HepG2 (cell line): ENCODE data around the gene CDH1. TPM values are rescaled to one million over a fixed set of nuclear protein-coding genes. Genes with fewer than 3 reads are reported as not detected.

ENCODE experiments used
- AGO1 ChIP-seq: fragments of 200-400 bp; formaldehyde crosslinking; IDR thresholded peaks from 2 replicates; pipeline ENCODE4 v1.6.1; 2017; ENCODE audit warnings: mild to moderate bottlenecking, low read depth, low read length, moderate library complexity; ENCODE audit not compliant: poor library complexity, severe bottlenecking
- ARID5B ChIP-seq: IDR thresholded peaks from 2 replicates; pipeline ENCODE4 v1.4.0; 2020; ENCODE audit warnings: mild to moderate bottlenecking, missing genetic modification reagents
- EP300 ChIP-seq, 3 experiments: sonication (generic) in 1 of 3; formaldehyde crosslinking in 1 of 3; IDR thresholded peaks; 2 replicates each; pipeline versions ENCODE4 v1.5.1 to v1.6.1; 2011 to 2020; ENCODE audit warnings: low read depth in 2 of 3, low read length in 2 of 3, borderline replicate concordance in 1 of 3, improper control_type of control experiment in 1 of 3, mild to moderate bottlenecking in 1 of 3, missing genetic modification reagents in 1 of 3, moderate library complexity in 1 of 3
- KDM6A ChIP-seq: IDR thresholded peaks from 2 replicates; pipeline ENCODE4 v1.6.1; 2016; ENCODE audit warnings: low read depth
- KLF6 ChIP-seq: IDR thresholded peaks from 2 replicates; pipeline ENCODE4 v1.8.0; 2016; ENCODE audit warnings: missing biosample characterization, missing genetic modification reagents
- MIXL1 ChIP-seq: IDR thresholded peaks from 2 replicates; pipeline ENCODE4 v1.6.1; 2016
- NAIF1 ChIP-seq: sonication (generic); formaldehyde crosslinking; IDR thresholded peaks from 2 replicates; pipeline ENCODE4 v1.5.0; 2020; ENCODE audit warnings: mild to moderate bottlenecking, missing genetic modification reagents, borderline replicate concordance
- NFIC ChIP-seq: IDR thresholded peaks from 2 replicates; pipeline ENCODE4 v1.6.1; 2012; ENCODE audit warnings: mild to moderate bottlenecking, low read length, inconsistent platforms
- PAF1 ChIP-seq: IDR thresholded peaks from 2 replicates; pipeline ENCODE4 v1.6.1; 2016; ENCODE audit warnings: missing genetic modification reagents, missing compliant biosample characterization
- RBM39 ChIP-seq: fragments of 200-400 bp; formaldehyde crosslinking; IDR thresholded peaks from one replicate; pipeline ENCODE4 v1.6.1; 2018; ENCODE audit warnings: antibody characterized with exemption, mild to moderate bottlenecking, low read depth, low read length; ENCODE audit not compliant: poor library complexity, severe bottlenecking
- TRAFD1 ChIP-seq: sonication (generic); formaldehyde crosslinking; IDR thresholded peaks from 2 replicates; pipeline ENCODE4 v1.5.1; 2020; ENCODE audit warnings: missing genetic modification reagents, mild to moderate bottlenecking, borderline replicate concordance
- UBTF ChIP-seq: sonication (generic); formaldehyde crosslinking; IDR thresholded peaks from 2 replicates; pipeline ENCODE4 v1.4.0; 2020; ENCODE audit warnings: mild to moderate bottlenecking, missing genetic modification reagents
- ZBTB21 ChIP-seq: sonication (generic); formaldehyde crosslinking; IDR thresholded peaks from 2 replicates; pipeline ENCODE4 v1.4.0; 2020; ENCODE audit warnings: missing genetic modification reagents
- ZBTB7B ChIP-seq: sonication (generic); formaldehyde crosslinking; IDR thresholded peaks from 2 replicates; pipeline ENCODE4 v1.4.0; 2020; ENCODE audit warnings: missing genetic modification reagents
- ZNF138 ChIP-seq: sonication (generic); formaldehyde crosslinking; IDR thresholded peaks from 2 replicates; pipeline ENCODE4 v1.5.0; 2020; ENCODE audit warnings: mild to moderate bottlenecking, low read depth, missing genetic modification reagents
- ZNF703 ChIP-seq: sonication (generic); formaldehyde crosslinking; IDR thresholded peaks from 2 replicates; pipeline ENCODE4 v1.5.1; 2020; ENCODE audit warnings: missing genetic modification reagents, mild to moderate bottlenecking, moderate library complexity, borderline replicate concordance
- ZNF773 ChIP-seq: sonication (generic); formaldehyde crosslinking; IDR thresholded peaks from 2 replicates; pipeline ENCODE4 v1.4.0; 2020; ENCODE audit warnings: missing genetic modification reagents, borderline replicate concordance
- ZNF781 ChIP-seq: sonication (generic); formaldehyde crosslinking; IDR thresholded peaks from 2 replicates; pipeline ENCODE4 v1.5.1; 2020; ENCODE audit warnings: borderline replicate concordance, mild to moderate bottlenecking, missing genetic modification reagents; ENCODE audit errors: not compliant biosample characterization
- ZSCAN30 ChIP-seq: sonication (generic); formaldehyde crosslinking; IDR thresholded peaks from 2 replicates; pipeline ENCODE4 v1.5.0; 2020; ENCODE audit warnings: mild to moderate bottlenecking, missing genetic modification reagents
- polyA plus RNA-seq, 8 experiments: library from polyadenylated mRNA; depleted of rRNA in 3 of 8; stranded (reverse) in 7 of 8; unstranded in 1 of 8; fragments of >200 nt; fragmentation: Illumina TruSeq in 4 of 8; extraction: Trizol in 4 of 8; gene quantifications; 2 replicates each; pipeline versions ENCODE4 v1.2.1 to v1.2.3, GENCODE V29; 2011 to 2016; ENCODE audit warnings: low read depth in 4 of 8, missing spikeins in 1 of 8, mixed read lengths in 1 of 8; ENCODE audit not compliant: insufficient read depth in 1 of 8
- total RNA-seq, 5 experiments: library from RNA; depleted of rRNA; stranded (reverse); fragments of >200 nt; fragmentation: Illumina TruSeq; extraction: Trizol; gene quantifications; 2 replicates each; pipeline ENCODE4 v1.2.3, GENCODE V29; 2016; ENCODE audit warnings: low read depth in 1 of 5

CDH1 gene
- total and polyA plus RNA-seq, 2 of the 13 experiments (the other 11 are each of a cell fraction or from before 2014, with no cell fraction given): 0.95 to 9.8 TPM

- TF ChIP-seq ZBTB21 (peak; percentile 42; the same call in 1 of the 2 replicates), TRAFD1 (CRISPR knock-in tag) (0 out of 2 replicates have a peak, but pooled peaks have one; percentile 1), ZNF703 (no peak), ARID5B (peak; percentile 46), EP300 (IDR thresholded peaks at IDR 0.05; ENCODE audit: low read depth in 2 of 2, low read length in 2 of 2) (peak in 1 of 2 experiments; percentile 65; a peak in 2 of 4 replicates), EP300 (CRISPR knock-in tag; IDR thresholded peaks at IDR 0.05; ENCODE audit: borderline replicate concordance) (no peak), ZNF773 (no peak), RBM39 (no peak), NAIF1 (CRISPR knock-in tag) (no peak), KLF6 (CRISPR knock-in tag) (no peak; the same call in 1 of the 2 replicates), KDM6A (CRISPR knock-in tag) (0 out of 2 replicates have a peak, but pooled peaks have one; percentile 36), NFIC (peak; percentile 62; the same call in 1 of the 2 replicates), MIXL1 (peak; percentile 53), ZBTB7B (0 out of 2 replicates have a peak, but pooled peaks have one; percentile 31), ZNF138 (no peak), ZSCAN30 (CRISPR knock-in tag) (no peak), UBTF (CRISPR knock-in tag) (no peak; the same call in 1 of the 2 replicates), PAF1 (CRISPR knock-in tag) (no peak), ZNF781 (CRISPR knock-in tag) (peak; percentile 29), AGO1 (no peak)
Measured at GRCh38 chr16:68739964-68740627, 3.0 kb downstream of the CDH1 start (continued).
